Lower lobe of right lung (tissue), 2 donors: ENCODE data around the gene SERINC3. TPM values are rescaled to one million over a fixed set of nuclear protein-coding genes. Genes with fewer than 3 reads are reported as not detected.
A peak's percentile ranks its signal among the peaks of the same experiment; 100 is the strongest.

Source experiments
- ATAC-seq, 2 donors: fragments of 200-7000 bp; cut with Tn5 transposase; one replicate each; pipeline ENCODE4 v1.9.1; 2020 to 2022; ENCODE audit warnings: mild to moderate bottlenecking in 2 of 2, moderate library complexity in 2 of 2
- DNase-seq: peaks from one replicate; pipeline ENCODE4 v3.0.0-alpha.2; 2020
- H3K27ac ChIP-seq: fragments of 200-600 bp; one replicate; pipeline ENCODE4 v1.8.0; 2022
- H3K27me3 ChIP-seq: fragments of 200-600 bp; one replicate; pipeline ENCODE4 v1.8.0; 2022; ENCODE audit warnings: low read depth
- H3K36me3 ChIP-seq: fragments of 200-600 bp; one replicate; pipeline ENCODE4 v1.8.0; 2022; ENCODE audit warnings: mild to moderate bottlenecking
- H3K4me1 ChIP-seq: fragments of 200-600 bp; one replicate; pipeline ENCODE4 v1.8.0; 2022
- H3K4me3 ChIP-seq: fragments of 200-600 bp; one replicate; pipeline ENCODE4 v1.8.0; 2022; ENCODE audit warnings: mild to moderate bottlenecking
- H3K9me3 ChIP-seq: fragments of 200-600 bp; one replicate; pipeline ENCODE4 v1.8.0; 2022
- intact Hi-C: fragments of 100-400 bp; cut with DNase I; formaldehyde crosslinking; loops from one replicate; pipeline ENCODE4 v1.11.0; 2022
- total RNA-seq: library from RNA; stranded (reverse); fragmentation: NEBNext Ultra II Directional; extraction: Animal tissue kit (Norgen Biotek cat#: 25700); gene quantifications from one replicate; pipeline ENCODE4 v1.2.1, GENCODE V29; 2021
- TF ChIP-seq, protein P1 (sequence below): fragments of 200-600 bp; IDR thresholded peaks from one replicate; pipeline ENCODE4 v1.8.0; 2022; ENCODE audit warnings: antibody characterized with exemption, mild to moderate bottlenecking
- donor health status: DM: no; HTN: yes; CAD: no; lungs with severe emphysema.

Gene SERINC3
- total RNA-seq, 1 donor from 2014 or later = 133 TPM

DNA sequence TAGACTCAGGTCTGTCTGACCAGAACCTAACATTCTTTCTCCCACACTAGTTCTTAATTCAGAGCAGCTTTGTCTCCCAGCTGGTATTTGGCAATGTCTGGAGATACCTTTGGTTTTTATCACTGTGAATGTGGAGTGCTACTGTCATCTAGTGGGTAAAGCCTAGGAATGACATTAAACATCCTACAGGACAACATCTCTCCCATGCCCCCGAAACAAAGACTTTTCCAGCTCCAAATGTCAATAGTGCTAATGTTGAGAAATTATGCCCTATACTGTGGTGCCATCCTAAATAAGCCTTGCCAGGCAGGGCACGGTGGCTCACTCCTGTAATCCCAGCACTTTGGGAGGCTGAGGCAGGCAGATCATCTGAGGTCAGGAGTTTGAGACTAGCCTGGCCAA is 50.4 kb downstream of the SERINC3 start:
- DNase-seq (no peak), ATAC-seq (no peak)
- Histone ChIP-seq H3K4me1 (peaks cover 12% of the 10 kb centered on the region), H3K36me3 (no peaks in the 10 kb centered on the region), H3K27ac (no peak overlapping the region), H3K27me3 (no peaks in the 10 kb centered on the region), H3K4me3 (no peak overlapping the region), H3K9me3 (no peaks in the 10 kb centered on the region)
- TF ChIP-seq, protein P1, sequence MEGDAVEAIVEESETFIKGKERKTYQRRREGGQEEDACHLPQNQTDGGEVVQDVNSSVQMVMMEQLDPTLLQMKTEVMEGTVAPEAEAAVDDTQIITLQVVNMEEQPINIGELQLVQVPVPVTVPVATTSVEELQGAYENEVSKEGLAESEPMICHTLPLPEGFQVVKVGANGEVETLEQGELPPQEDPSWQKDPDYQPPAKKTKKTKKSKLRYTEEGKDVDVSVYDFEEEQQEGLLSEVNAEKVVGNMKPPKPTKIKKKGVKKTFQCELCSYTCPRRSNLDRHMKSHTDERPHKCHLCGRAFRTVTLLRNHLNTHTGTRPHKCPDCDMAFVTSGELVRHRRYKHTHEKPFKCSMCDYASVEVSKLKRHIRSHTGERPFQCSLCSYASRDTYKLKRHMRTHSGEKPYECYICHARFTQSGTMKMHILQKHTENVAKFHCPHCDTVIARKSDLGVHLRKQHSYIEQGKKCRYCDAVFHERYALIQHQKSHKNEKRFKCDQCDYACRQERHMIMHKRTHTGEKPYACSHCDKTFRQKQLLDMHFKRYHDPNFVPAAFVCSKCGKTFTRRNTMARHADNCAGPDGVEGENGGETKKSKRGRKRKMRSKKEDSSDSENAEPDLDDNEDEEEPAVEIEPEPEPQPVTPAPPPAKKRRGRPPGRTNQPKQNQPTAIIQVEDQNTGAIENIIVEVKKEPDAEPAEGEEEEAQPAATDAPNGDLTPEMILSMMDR = peak; percentile 18
- intact Hi-C loops = no loop called here

DNA sequence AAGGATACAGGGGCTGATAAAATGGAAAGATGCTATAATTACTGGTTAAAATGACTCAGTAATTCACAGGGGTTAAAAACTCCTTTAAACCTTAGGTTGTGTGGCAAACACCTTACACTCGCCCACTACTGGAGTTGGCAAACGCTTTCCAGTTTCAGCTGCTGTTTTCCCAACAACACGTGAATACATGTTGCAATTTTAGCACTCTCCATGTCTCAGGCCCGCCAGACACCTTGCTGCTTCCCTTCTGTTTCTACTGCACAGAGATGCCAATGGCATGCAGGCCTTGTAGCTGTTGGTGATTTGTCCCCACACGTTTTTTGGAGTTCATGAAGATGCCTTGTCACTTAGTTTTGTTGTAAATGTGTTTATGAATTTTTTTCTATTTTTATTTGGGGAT is 51.5 kb downstream of the SERINC3 start:
- Histone ChIP-seq H3K4me3 (no peak overlapping the region), H3K27me3 (no peaks in the 10 kb centered on the region), H3K36me3 (no peaks in the 10 kb centered on the region), H3K4me1 (peaks cover 4% of the 10 kb centered on the region), H3K9me3 (no peaks in the 10 kb centered on the region), H3K27ac (no peak overlapping the region)
- intact Hi-C loops = no loop called here
- no peak for DNase-seq
- TF ChIP-seq, protein P1 = no peak
- ATAC-seq = no peak

DNA sequence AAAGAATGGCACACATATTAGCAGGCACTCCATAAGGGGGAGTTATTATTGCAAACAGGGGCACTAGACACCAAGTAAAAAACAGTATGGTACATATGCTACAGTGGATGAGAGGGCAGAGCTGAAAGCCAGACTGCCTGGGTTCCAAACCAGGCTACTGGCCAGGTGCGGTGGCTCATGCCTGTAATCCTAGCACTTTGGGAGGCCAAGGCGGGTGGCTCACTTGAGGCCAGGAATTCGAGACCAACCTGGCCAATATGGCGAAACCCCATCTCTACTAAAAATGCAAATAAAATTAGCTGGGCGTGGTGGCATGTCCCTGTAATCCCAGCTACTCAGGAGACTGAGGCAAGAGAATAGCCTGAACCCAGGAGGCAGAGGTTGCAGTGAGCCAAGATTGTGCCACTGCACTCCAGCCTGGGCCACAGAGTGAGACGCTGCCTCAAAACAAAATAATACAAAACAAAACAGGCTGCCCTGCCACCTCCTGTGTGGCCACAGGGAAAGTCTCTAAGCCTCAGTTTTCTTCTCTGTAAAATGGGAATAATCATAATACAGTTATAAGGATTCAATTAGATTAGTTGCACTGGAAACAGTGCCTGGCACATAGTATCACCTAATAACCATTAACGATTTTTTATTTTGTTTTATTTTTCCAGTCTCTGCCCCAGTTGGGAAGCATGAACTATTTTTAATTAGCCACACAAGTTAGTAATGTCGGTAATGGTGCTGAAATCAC is 53.7 kb downstream of the SERINC3 start:
- H3K9me3 ChIP-seq = no peaks in the 10 kb centered on the region
- no peaks in the 10 kb centered on the region for H3K36me3 ChIP-seq
- H3K4me3 ChIP-seq = no peak overlapping the region
- TF ChIP-seq, protein P1 = no peak
- H3K27ac ChIP-seq = no peak overlapping the region
- DNase-seq = no peak
- H3K4me1 ChIP-seq = no peaks in the 10 kb centered on the region
- no peak for ATAC-seq
- intact Hi-C loops = no loop called here
- no peaks in the 10 kb centered on the region for H3K27me3 ChIP-seq

DNA sequence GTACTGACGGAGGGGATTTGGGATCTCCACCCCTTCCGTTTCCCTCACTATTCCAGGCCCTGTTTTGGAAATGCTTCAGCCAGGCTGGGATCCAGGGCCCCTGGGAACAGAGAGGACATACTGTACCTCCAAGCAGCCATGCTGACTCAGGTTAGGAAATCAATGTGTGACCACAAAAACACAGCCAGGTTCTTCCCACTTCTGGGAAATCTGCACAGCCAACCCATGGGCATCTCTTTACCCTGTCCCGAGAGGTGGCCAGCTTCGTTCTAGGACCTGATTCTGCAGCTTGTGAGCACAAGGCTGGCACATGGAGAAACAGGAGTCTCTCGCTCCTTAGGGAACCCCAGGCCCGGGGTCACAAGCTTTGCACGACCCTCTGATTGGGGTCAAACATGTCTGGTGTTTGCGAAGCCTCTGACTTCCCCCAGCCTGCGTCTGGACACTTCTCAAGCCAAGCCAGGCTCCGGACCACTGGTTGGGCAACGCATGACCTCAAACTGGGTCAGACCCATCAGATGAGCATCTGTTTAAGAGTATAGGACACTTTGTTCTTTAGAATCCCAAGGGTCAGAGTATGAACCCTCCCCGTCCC is 54.5 kb downstream of the SERINC3 start:
- Histone ChIP-seq H3K9me3 (no peaks in the 10 kb centered on the region), H3K36me3 (no peaks in the 10 kb centered on the region), H3K4me3 (no peak overlapping the region), H3K4me1 (no peaks in the 10 kb centered on the region), H3K27ac (no peak overlapping the region), H3K27me3 (no peaks in the 10 kb centered on the region)
- peak in 1 of 2 donors; percentile 27 for ATAC-seq
- intact Hi-C loops = no loop called here
- TF ChIP-seq, protein P1 = no peak
- DNase-seq = no peak

DNA sequence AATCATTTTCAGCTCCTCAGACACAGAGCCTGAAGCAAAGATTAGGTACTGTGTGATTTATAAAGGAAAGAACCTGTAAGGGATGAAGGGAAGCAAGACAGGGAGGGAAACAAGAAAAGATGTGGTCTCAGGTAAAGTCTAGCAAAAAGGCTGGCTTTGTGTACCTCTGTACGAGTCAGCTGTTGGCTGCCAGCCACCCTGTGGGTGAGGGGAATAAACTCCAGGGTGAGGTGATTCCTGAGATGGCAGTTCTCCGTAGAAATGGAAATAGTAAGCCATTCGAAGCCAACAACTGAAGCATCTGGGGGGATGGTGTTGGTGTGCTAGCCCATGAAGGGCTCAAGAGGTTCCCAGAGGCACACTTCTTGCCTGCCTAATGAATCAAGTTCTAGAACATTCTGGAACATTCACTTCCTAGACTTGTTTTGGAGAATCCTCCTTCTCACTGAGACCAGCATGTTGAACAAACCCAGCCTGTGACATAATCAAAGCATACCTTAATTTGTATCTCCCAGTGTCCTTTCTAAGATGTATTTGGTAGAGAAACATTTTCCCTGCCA is 56.8 kb downstream of the SERINC3 start:
- H3K36me3 ChIP-seq = no peaks in the 10 kb centered on the region
- TF ChIP-seq, protein P1 = no peak
- no peaks in the 10 kb centered on the region for H3K27me3 ChIP-seq
- H3K4me1 ChIP-seq = no peaks in the 10 kb centered on the region
- no peak for ATAC-seq
- intact Hi-C loops = no loop called here
- DNase-seq = no peak
- no peak overlapping the region for H3K27ac ChIP-seq
- no peak overlapping the region for H3K4me3 ChIP-seq
- no peaks in the 10 kb centered on the region for H3K9me3 ChIP-seq
